MCF 10A (cell line): Measurements from ENCODE around the gene CLIP4. TPM values are rescaled to one million over a fixed set of nuclear protein-coding genes. Genes with fewer than 3 reads are reported as not detected.

ENCODE experiments used
- BruUV-seq: library from RNA; stranded (reverse); fragments of 400-500 nt; replicated peaks from 2 replicates; lab custom pipeline; 2021; lab: Mats Ljungman, UMichigan
- CTCF ChIA-PET: fragments of 300-600 bp; sonication (Branson Sonifier 250); formaldehyde crosslinking; extraction: SDS; loops from one replicate; lab custom pipeline; 2021; ENCODE audit warnings: antibody characterized with exemption, inconsistent platforms; lab: Yijun Ruan, JAX
- POLR2A ChIA-PET: fragments of 300-600, 350-650 bp; sonication (Branson Sonifier 250); formaldehyde crosslinking; extraction: SDS; loops from one replicate; lab custom pipeline; 2020; ENCODE audit warnings: antibody characterized with exemption, inconsistent platforms; lab: Yijun Ruan, JAX
- DNase-seq: peaks from one replicate; pipeline ENCODE4 v3.0.0-alpha.2; 2018; ENCODE audit not compliant: unreplicated experiment
- H3K27ac Mint-ChIP-seq: one replicate; pipeline ENCODE4 v1.8.0; 2022; ENCODE audit warnings: mild to moderate bottlenecking, low read depth, mixed read lengths; ENCODE audit not compliant: unreplicated experiment
- H3K27me3 Mint-ChIP-seq: one replicate; pipeline ENCODE4 v1.8.0; 2022; ENCODE audit warnings: mixed read lengths; ENCODE audit not compliant: insufficient read depth, unreplicated experiment
- H3K36me3 Mint-ChIP-seq: one replicate; pipeline ENCODE4 v1.8.0; 2022; ENCODE audit warnings: mild to moderate bottlenecking, moderate library complexity, mixed read lengths; ENCODE audit not compliant: insufficient read depth, unreplicated experiment
- H3K4me1 Mint-ChIP-seq: one replicate; pipeline ENCODE4 v1.8.0; 2022; ENCODE audit warnings: mixed read lengths; ENCODE audit not compliant: insufficient read depth, unreplicated experiment
- H3K4me3 Mint-ChIP-seq: one replicate; pipeline ENCODE4 v1.8.0; 2022; ENCODE audit warnings: mild to moderate bottlenecking, moderate library complexity, mixed read lengths; ENCODE audit not compliant: unreplicated experiment
- H3K9me3 Mint-ChIP-seq: one replicate; pipeline ENCODE4 v1.8.0; 2022; ENCODE audit warnings: mixed read lengths; ENCODE audit not compliant: unreplicated experiment
- CTCF ChIP-seq: fragments of 200-600 bp; IDR thresholded peaks from one replicate; pipeline ENCODE4 v1.8.0; 2022; ENCODE audit warnings: antibody characterized with exemption, mild to moderate bottlenecking; ENCODE audit not compliant: unreplicated experiment
- intact Hi-C: fragments of 100-400 bp; cut with micrococcal nuclease; formaldehyde crosslinking; loops from 2 replicates; pipeline ENCODE4 v1.14.1; 2022
- total RNA-seq: library from RNA; stranded (reverse); gene quantifications from 2 replicates; pipeline ENCODE4 v1.2.3, GENCODE V29; 2022

The CLIP4 gene
- total RNA-seq, 1 experiment from 2014 or later, result 77.8 TPM

GRCh38 chr2:29068513-29068912, 46.7 kb upstream of the CLIP4 start:
- intact Hi-C loops, result loop anchor here (5.0 kb wide), 4 partner anchors 49 to 394 kb away; partner anchors contain the start of gene CLIP4
- peak; percentile 89 for DNase-seq
- Mint-ChIP-seq H3K36me3 (no peaks in the 10 kb centered on the region), H3K27ac (peak overlapping the region; percentile 76), H3K27me3 (no peaks in the 10 kb centered on the region), H3K4me1 (peaks cover 47% of the 10 kb centered on the region), H3K4me3 (peak overlapping the region; percentile 33), H3K9me3 (no peaks in the 10 kb centered on the region)
- no TSS peak for BruUV-seq
- POLR2A ChIA-PET, result interaction anchor here (0.7 to 10.4 kb wide), 12 partner anchors 9 to 173 kb away, joined by 3 to 230 read pairs (median 7); partner anchors contain the start of gene CLIP4
- CTCF ChIA-PET, result interaction anchor here (0.7 to 1.1 kb wide), 5 partner anchors 9 to 110 kb away, joined by 3 to 6 read pairs (median 3); no protein-coding TSS in a partner anchor
- TF ChIP-seq CTCF, result no peak

- Mint-ChIP-seq H3K4me1 (peaks cover 30% of the 10 kb centered on the region), H3K9me3 (no peaks in the 10 kb centered on the region), H3K36me3 (no peaks in the 10 kb centered on the region), H3K27ac (no peak overlapping the region), H3K4me3 (no peak overlapping the region), H3K27me3 (no peaks in the 10 kb centered on the region)
- POLR2A ChIA-PET, result interaction anchor here (1.5 to 10.4 kb wide), 3 partner anchors 16 to 47 kb away, joined by 3 to 230 read pairs (median 25); partner anchors contain the start of gene CLIP4
- no peak for TF ChIP-seq CTCF
- intact Hi-C loops, result no loop called here
- CTCF ChIA-PET, result interaction anchor here (0.6 to 1.3 kb wide), 2 partner anchors 18 to 94 kb away, joined by 3 to 5 read pairs; no protein-coding TSS in a partner anchor
- no TSS peak for BruUV-seq
- DNase-seq, result no peak
Observed at GRCh38 chr2:29070526-29070925, 44.7 kb upstream of the CLIP4 start.

- Mint-ChIP-seq H3K9me3 (no peaks in the 10 kb centered on the region), H3K4me3 (no peak overlapping the region), H3K4me1 (peaks cover 28% of the 10 kb centered on the region), H3K27ac (no peak overlapping the region), H3K27me3 (no peaks in the 10 kb centered on the region), H3K36me3 (no peaks in the 10 kb centered on the region)
- BruUV-seq, result no TSS peak
- ChIA-PET POLR2A (interaction anchor here (10.4 kb wide), 1 partner anchor 46 kb away, joined by 230 read pairs; the partner anchor contains the start of gene CLIP4), CTCF (interaction anchor here (0.9 kb wide), 2 partner anchors 17 to 81 kb away, joined by 3 read pairs; no protein-coding TSS in a partner anchor)
- TF ChIP-seq CTCF, result no peak
- no peak for DNase-seq
- intact Hi-C loops, result no loop called here
Observed at GRCh38 chr2:29071032-29071975, 43.9 kb upstream of the CLIP4 start.

- Mint-ChIP-seq H3K27me3 (no peaks in the 10 kb centered on the region), H3K36me3 (no peaks in the 10 kb centered on the region), H3K9me3 (no peaks in the 10 kb centered on the region), H3K27ac (no peak overlapping the region), H3K4me3 (no peak overlapping the region), H3K4me1 (peaks cover 21% of the 10 kb centered on the region)
- POLR2A ChIA-PET, result no interaction called here
- no TSS peak for BruUV-seq
- TF ChIP-seq CTCF, result no peak
- CTCF ChIA-PET, result no interaction called here
- intact Hi-C loops, result no loop called here
- no peak for DNase-seq
Observed at GRCh38 chr2:29072251-29072650, 43.0 kb upstream of the CLIP4 start.
